GM18520 (cell line): ENCODE data around the gene CEP76.

Experiments
- ATAC-seq: cut with Tn5 transposase; IDR thresholded peaks from one replicate; pipeline ENCODE4 v1.9.1; 2021; ENCODE audit not compliant: unreplicated experiment

The CEP76 gene

DNA sequence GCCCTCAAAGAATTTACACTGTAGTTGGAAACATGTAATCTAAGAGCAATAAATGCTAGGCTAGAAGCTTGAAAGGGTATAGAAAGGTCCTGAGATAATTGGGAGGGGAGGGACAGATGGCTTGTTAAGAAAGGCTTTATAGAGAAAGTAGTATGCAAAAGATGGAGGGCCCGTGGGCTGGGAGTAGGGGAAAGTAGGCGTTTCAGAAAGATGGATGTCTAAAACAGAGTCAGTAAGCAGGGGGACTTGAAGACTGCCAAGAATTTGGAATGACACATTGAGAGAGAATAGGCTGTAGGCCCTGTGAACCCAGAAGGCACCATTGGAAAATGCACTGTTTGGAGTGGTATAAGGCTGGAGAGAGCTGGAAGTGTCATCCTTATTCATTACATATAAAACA lies 1.1 kb upstream of the CEP76 start:
- ATAC-seq = no peak

DNA sequence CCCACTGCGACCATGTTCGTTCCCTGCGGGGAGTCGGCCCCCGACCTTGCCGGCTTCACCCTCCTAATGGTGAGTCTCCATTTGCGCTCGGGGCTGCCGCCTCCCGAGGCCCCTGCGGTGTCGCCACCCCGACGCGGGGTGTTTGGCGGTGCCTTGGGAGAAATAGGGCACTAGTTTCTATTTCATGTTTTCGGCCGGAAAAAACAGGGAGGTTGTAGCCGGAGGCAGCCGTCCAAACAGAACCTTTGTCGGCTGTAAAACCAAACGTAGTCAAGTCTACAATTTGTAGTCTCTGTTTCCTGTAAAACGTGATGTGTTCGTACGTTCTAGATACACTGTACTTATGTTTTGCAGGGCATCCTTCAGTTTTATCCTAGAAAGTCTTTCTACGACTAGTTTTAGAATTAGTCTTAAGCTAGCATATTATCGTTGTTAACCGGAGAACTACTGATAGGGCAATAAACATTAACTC lies 609 bp upstream of the CEP76 start:
- peak; percentile 18 for ATAC-seq

DNA sequence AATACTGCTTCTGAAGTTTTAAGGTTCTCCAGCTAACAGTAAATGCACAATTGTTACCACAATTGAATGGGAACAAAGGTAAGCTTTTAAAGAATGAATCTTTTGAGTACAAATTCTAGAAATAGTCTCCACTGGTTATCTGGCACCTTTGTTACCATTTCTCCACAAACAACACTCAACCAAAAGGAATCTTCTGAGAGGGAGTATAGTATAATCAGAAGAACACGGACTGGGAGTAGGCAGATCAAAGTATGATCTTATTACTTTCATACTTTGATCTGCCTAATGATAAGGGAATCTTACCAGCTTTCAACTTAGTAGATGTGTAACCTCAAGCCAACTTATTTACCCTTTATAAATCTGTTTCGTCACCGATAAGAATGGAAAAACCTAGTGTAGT lies 1.4 kb downstream of the CEP76 start:
- no peak for ATAC-seq

- no peak for ATAC-seq
Measured at GRCh38 chr18:12699747-12700146, 2.8 kb downstream of the CEP76 start.

DNA sequence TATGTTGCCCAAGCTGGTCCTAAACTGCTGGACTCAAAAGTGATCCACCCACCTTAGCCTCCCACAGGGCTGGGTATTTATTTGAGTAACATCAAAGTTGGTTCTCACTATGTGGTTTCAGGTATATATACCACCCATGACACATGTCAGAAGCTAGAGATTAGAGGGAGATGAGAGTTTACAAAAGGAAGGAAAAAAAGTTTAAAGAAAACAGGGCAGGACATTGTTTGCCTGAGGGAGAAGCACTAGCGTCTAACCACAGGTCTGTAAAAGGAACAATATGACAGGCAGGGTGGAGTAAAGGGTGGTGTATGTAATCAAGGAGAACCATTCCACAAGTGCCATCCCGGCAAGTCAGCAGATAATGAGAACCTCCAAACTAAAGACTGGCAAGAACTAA lies 8.5 kb downstream of the CEP76 start:
- ATAC-seq = no peak

- ATAC-seq = no peak
Measured at GRCh38 chr18:12692206-12692605, 10.3 kb downstream of the CEP76 start.

GRCh38 chr18:12689256-12689850 lies 13.2 kb downstream of the CEP76 start:
- no peak for ATAC-seq

- no peak for ATAC-seq
Measured at GRCh38 chr18:12686100-12686499, 16.4 kb downstream of the CEP76 start.

DNA sequence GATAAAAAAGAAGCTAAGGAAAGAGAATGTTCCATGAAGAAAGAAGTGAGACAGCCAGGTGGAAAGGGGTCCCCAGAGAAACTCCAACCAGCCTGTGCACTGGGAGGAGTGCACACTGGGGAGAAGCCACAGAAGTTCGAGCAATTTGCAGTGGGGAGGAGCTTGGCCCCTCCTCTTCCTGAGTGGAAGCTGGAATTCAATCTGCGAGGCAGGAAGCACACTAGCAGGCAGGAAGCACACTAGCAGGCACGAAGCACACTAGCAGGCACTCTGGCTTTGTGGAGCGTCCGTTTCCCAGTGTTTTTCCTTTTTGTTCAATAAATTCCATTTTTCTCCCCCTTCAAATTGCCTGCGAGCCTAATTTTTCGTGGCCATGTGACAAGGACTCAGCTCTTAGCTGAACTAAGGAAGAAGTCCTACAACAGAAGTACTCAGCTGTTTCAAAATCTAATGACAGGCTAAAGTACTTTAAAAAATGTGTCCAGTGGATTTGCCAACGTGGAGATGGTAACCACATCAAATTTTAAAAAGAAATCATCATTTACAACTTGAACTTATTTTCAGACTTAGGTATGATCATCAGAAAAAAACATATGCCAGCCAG lies 23.2 kb downstream of the CEP76 start:
- no peak for ATAC-seq

DNA sequence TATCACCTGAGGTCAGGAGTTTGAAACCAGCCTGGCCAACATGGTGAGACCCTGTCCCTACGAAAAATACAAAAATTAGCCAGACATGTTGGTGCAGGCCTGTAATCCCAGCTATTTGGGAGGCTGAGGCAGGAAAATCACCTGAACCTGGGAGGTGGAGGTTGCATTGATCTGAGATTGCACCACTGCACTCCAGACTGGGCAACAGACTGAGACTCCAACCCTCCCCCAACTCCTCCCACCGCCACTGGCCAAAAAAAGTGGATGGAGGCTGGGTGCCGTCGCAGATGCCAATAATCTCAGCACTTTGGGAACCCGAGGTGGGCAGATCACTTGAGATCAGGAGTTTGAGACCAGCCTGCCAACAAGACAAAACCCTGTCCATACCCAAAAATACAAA lies 34.5 kb downstream of the CEP76 start:
- ATAC-seq = no peak

DNA sequence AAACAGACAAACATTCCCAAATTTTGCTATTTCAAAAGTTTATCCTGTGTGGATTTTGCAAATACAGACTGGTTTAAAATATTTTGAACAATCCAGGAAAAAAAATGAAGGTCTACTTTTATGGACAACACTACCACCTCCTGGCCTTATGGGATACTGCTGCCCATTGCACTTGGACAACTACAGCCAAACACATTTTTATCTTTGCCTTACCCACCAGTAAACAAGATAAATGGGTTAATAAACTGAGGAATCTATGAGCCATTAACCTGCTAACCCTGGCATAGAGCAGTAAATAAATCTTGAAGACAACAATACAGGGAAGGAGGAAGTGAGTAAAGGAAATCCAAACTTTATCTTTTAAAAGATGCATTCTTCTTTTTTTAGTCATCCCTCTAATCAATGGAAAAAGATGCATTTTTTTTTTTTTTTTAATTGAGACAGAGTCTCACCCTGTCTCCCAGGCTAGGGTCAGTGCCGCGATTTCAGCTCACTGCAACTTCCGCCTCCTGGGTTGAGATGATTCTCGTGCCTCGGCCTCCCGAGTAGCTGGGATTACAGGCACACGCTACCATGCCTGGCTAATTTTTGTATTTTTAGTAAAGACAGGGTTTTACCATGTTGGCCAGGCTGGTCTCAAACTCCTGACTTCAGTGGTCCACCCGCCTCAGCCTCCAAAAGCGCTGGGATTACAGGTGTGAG lies 42.5 kb downstream of the CEP76 start:
- ATAC-seq = no peak

DNA sequence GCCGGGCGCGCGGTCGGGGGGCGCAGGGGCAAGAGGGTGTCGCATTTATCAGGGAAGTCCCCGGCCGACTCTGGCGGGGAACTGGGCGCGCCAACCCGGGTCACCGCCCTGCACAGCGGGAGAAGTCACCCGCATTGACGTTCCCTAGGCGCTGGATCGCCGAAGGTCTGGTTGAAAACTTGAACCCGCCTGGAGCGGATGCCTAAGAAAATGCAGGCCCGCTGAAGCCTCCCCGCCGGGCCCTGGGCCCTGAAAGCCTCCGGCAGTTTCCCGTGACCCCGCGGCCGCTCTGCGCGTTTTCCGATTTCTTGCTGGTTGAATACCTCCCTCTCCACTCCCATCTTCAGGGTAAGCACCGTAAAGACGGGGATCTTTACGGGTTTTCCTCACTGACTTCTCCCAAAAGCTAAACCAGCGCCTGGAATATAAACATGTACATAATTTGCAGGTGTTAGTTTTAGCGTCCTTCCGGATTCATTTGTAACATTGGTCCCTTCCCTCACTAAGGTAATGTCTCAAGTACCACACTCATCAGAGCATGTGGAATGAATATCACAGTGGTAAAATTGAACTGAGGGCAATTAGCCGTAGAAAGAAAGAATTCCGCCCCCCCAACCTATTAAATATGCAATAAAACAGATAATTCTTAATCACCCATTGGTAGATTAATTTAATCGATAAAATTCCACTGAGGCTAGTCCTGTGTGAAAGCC lies 43.9 kb downstream of the CEP76 start:
- no peak for ATAC-seq

DNA sequence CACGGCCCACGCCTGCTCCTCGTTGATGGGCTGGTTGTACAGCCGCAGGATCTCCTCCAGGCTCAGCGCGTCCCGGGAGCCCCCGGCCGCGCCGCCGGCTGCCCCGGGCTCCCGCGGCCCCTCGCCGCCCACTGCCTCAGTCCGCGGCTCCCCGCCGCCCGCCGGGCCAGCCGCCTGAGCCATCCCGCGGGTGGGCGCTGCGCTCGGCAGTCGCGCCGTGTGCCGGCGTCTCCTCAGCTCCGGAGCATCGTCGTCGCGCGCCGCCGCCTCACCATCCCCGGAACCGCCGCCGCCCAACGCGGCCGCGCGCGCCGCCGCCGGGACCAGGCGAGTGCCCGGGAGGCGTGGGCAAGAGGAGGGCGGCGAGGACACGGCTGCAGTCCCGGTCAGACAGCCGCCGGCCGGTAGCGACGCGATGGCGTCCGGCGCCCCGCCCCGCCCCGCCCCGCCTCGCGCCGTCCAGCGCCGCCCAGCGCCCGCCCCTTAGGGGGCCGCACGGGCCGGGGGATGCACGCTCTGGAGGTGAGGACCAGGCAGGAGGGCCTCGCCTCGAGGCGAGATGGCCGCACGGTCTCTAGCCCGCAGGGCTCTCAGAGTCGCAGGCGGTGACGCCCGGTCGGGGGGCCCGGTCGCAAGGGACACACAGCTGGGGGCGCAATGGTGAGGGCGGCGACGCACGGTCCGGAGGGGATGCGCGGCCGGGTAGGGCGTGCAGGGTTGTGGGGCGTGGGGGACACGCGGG lies 44.7 kb downstream of the CEP76 start, which contains the start of gene SPIRE1:
TSS of gene SPIRE1 (minus strand) at position 424 of the 742 bp plus-strand sequence. CDS start at position 183, 241 bp downstream.
- ATAC-seq = peak; percentile 63

- peak; percentile 28 for ATAC-seq
Measured at GRCh38 chr18:12656938-12657683, 45.4 kb downstream of the CEP76 start.

- ATAC-seq = no peak
Measured at GRCh38 chr18:12656605-12656937, 46.0 kb downstream of the CEP76 start.

DNA sequence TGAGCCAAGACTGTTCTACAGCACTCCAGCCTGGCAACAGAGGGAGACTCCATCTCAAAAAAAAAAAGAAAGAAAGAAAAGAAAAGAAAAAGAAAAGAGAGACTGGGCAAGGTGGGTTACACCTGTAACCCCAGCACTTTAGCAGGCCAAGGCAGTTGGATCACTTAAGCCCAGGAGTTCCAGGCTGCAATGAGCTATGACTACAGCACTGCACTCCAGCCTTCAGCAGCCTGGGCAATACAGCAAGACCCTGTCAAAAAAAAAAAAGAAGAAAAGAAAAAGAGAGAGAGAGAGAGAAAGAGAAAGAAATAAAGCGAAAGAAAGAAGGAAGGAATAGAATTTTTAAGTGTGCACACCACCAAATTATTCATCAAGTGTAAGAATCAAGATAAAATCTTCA lies 47.6 kb downstream of the CEP76 start:
- no peak for ATAC-seq

DNA sequence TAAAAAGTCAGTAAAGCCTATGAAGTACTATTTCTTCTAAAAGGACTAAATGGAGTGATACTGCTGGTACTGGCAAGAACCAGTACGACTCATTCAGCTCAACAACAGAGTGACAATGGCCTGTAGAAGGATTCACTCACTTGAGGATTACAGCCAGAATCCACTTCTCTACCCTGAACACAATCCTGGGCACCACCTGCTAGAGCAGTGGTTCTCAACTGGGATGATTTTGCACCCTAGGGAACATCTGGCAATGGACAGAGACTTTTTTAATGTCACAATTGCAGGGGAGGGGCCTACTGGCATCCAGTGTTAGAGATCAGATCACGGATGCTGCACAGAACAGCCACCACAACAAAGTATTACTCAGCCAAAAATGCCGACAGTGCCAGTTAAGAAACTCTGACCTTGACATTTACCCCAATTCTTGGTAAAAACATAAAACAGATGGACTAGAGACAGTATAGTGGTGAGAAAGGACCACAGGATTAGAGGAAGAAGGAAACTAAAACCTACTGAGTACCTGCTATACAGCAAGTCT lies 49.6 kb downstream of the CEP76 start:
- ATAC-seq = no peak

DNA sequence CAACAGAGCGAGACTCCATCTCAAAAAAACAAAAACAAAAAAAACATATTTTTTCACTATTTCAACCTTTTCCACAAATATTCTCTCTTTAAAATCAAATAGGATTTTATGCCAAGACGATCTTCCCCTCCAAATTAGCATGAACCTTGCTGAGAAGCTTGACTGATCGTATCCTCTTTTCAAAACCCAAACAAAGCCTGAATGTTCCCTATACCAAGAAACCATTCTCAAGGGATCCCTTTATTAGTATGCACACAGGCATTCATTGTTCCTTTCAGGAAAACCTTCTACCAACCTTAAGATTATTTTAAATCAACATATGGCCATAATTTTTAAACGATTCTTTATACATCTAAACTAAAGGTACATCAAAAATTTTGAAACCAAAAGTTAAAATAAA lies 50.9 kb downstream of the CEP76 start:
- no peak for ATAC-seq

DNA sequence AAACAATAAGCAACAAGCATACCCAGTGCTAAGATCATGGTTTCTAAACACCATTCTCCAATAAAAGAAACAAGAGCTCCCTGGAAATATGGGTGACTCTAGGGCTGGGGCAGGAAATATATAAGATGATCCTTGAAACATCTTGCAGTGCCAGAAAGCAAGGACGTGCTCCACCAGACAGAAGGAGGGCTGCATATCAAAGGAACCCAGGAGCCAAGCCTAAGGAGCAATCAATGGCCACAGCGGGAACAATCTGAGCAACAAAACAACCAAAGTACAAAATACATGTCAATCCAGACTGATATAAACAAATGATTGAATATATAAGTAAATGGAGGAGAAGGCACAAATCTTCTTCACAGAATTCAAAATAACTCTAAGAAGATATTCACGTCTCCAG lies 54.8 kb downstream of the CEP76 start:
- no peak for ATAC-seq

DNA sequence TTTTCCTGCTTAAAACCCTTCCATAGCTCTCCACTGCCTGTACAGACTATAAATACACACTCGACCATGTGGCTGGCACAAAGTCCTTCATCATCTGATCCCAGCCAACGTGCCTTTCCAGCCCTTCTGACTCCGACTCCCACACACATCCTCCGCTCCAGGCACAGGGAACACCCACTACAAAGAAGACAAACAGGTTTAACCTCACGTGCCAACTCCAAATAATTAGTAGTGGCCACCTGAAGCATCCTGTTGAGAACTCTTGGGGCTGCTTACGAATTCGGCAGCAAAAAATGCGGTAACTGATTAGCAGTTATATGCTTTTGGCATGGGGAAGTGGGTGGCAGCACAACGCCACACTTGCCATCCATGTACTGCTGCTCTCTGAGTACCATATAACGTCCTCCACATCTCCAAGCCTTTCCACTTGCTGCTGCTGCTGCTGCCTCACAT lies 56.7 kb downstream of the CEP76 start:
- ATAC-seq = no peak
